RWPE2 (cell line): ENCODE measurements around the gene RAPH1.

Experiments
- ATAC-seq: fragments of 200-7000 bp; cut with Tn5 transposase; 3 replicates; pipeline ENCODE4 v1.9.1; 2021; ENCODE audit warnings: low read depth
- DNase-seq: peaks from one replicate; pipeline ENCODE4 v3.0.0-alpha.2; 2020; ENCODE audit warnings: low spot score
- H3K27ac ChIP-seq: fragments of 450-650 bp; 2 replicates; pipeline ENCODE4 v1.5.1; 2017; ENCODE audit warnings: mild to moderate bottlenecking; ENCODE audit not compliant: poor library complexity, severe bottlenecking
- H3K27me3 ChIP-seq: fragments of 250-450 bp; sonication (Bioruptor Pico); 2 replicates; pipeline ENCODE4 v1.5.1; 2021; ENCODE audit warnings: mild to moderate bottlenecking, moderate library complexity; ENCODE audit not compliant: insufficient read depth, poor library complexity, severe bottlenecking
- H3K36me3 ChIP-seq: fragments of 250-450 bp; sonication (Bioruptor Pico); 2 replicates; pipeline ENCODE4 v1.5.1; 2020; ENCODE audit warnings: low read depth, mild to moderate bottlenecking, moderate library complexity
- H3K4me1 ChIP-seq: fragments of 250-450 bp; sonication (Bioruptor Pico); 2 replicates; pipeline ENCODE4 v1.5.1; 2021; ENCODE audit warnings: mild to moderate bottlenecking, moderate library complexity; ENCODE audit not compliant: insufficient read depth, poor library complexity, severe bottlenecking
- H3K4me3 ChIP-seq: fragments of 250-450 bp; sonication (Bioruptor Pico); 2 replicates; pipeline ENCODE4 v1.5.1; 2021; ENCODE audit warnings: mild to moderate bottlenecking, moderate library complexity; ENCODE audit not compliant: severe bottlenecking
- H3K9me3 ChIP-seq: fragments of 250-450 bp; sonication (Bioruptor Pico); 2 replicates; pipeline ENCODE4 v1.5.1; 2021; ENCODE audit warnings: mild to moderate bottlenecking, moderate library complexity; ENCODE audit not compliant: severe bottlenecking
- TF ChIP-seq, protein P1 (sequence below): fragments of 450-650 bp; IDR thresholded peaks from one replicate; pipeline ENCODE4 v1.5.1; 2017; ENCODE audit warnings: mild to moderate bottlenecking, moderate library complexity; ENCODE audit not compliant: poor library complexity, severe bottlenecking

Gene RAPH1

GRCh38 chr2:203366639-203367466 is 168.2 kb downstream of the RAPH1 start:
- TF ChIP-seq, protein P1, sequence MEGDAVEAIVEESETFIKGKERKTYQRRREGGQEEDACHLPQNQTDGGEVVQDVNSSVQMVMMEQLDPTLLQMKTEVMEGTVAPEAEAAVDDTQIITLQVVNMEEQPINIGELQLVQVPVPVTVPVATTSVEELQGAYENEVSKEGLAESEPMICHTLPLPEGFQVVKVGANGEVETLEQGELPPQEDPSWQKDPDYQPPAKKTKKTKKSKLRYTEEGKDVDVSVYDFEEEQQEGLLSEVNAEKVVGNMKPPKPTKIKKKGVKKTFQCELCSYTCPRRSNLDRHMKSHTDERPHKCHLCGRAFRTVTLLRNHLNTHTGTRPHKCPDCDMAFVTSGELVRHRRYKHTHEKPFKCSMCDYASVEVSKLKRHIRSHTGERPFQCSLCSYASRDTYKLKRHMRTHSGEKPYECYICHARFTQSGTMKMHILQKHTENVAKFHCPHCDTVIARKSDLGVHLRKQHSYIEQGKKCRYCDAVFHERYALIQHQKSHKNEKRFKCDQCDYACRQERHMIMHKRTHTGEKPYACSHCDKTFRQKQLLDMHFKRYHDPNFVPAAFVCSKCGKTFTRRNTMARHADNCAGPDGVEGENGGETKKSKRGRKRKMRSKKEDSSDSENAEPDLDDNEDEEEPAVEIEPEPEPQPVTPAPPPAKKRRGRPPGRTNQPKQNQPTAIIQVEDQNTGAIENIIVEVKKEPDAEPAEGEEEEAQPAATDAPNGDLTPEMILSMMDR, result no peak
- no peak for DNase-seq

DNA sequence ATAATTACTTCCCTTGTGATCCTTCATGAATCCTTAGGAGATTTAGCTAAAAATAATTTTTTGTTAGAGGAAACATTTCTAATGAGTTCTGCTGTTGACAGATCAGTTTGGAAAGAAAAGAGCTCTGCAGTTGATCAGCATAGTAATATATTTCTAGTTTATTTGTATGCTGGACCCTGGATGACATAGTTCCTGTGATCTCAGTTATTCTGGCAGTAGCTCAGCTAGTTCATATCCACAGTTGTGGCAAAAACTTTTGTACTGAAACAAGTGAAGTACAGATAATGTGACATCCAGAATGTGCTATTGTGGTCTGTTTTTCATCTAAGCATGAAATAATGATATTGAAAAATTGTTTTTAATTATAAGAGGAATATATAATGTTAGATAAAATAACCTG is 173.2 kb downstream of the RAPH1 start:
- Histone ChIP-seq H3K4me1 (no peaks in the 10 kb centered on the region), H3K27me3 (no peaks in the 10 kb centered on the region), H3K9me3 (no peaks in the 10 kb centered on the region), H3K36me3 (peaks cover 3% of the 10 kb centered on the region), H3K4me3 (no peak overlapping the region), H3K27ac (no peak overlapping the region)
- DNase-seq (no peak), ATAC-seq (no peak)
- TF ChIP-seq, protein P1, result no peak

More at GRCh38 chr2:203366639-203367466, 168.2 kb downstream of the RAPH1 start:
- no peak for ATAC-seq
- no peaks in the 10 kb centered on the region for H3K27me3 ChIP-seq
- H3K4me1 ChIP-seq, result no peaks in the 10 kb centered on the region
- no peaks in the 10 kb centered on the region for H3K9me3 ChIP-seq
- H3K36me3 ChIP-seq, result peaks cover 30% of the 10 kb centered on the region
- no peak overlapping the region for H3K27ac ChIP-seq
- H3K4me3 ChIP-seq, result no peak overlapping the region

GRCh38 chr2:203361495-203361894 is 173.6 kb downstream of the RAPH1 start:
- Histone ChIP-seq H3K4me1 (no peaks in the 10 kb centered on the region), H3K36me3 (no peaks in the 10 kb centered on the region; the same call in 1 of the 2 replicates), H3K9me3 (no peaks in the 10 kb centered on the region), H3K27ac (no peak overlapping the region), H3K4me3 (no peak overlapping the region), H3K27me3 (no peaks in the 10 kb centered on the region)
- no peak for DNase-seq
- TF ChIP-seq, protein P1, result no peak
- no peak for ATAC-seq

- Histone ChIP-seq H3K27ac (no peak overlapping the region), H3K4me1 (no peaks in the 10 kb centered on the region), H3K4me3 (no peak overlapping the region), H3K27me3 (no peaks in the 10 kb centered on the region), H3K9me3 (no peaks in the 10 kb centered on the region), H3K36me3 (no peaks in the 10 kb centered on the region)
- ATAC-seq (no peak), DNase-seq (no peak)
- TF ChIP-seq, protein P1, result no peak
Observed at GRCh38 chr2:203360833-203361430, 174.2 kb downstream of the RAPH1 start.

GRCh38 chr2:203359450-203359849 is 175.7 kb downstream of the RAPH1 start:
- Histone ChIP-seq H3K4me3 (no peak overlapping the region), H3K9me3 (no peaks in the 10 kb centered on the region), H3K27ac (no peak overlapping the region), H3K4me1 (no peaks in the 10 kb centered on the region), H3K36me3 (no peaks in the 10 kb centered on the region), H3K27me3 (no peaks in the 10 kb centered on the region)
- ATAC-seq, result no peak
- TF ChIP-seq, protein P1, result no peak
- no peak for DNase-seq
